Measurements from ENCODE around the gene FAM193B. TPM values are rescaled to one million over a fixed set of nuclear protein-coding genes. Genes with fewer than 3 reads are reported as not detected.

FAM193B gene
- total and polyA plus RNA-seq, 9 of the 15 experiments (the other 6 are each of a cell fraction or from before 2014, with no cell fraction given): 4.4 to 76.4 (median 37.3) TPM

DNA sequence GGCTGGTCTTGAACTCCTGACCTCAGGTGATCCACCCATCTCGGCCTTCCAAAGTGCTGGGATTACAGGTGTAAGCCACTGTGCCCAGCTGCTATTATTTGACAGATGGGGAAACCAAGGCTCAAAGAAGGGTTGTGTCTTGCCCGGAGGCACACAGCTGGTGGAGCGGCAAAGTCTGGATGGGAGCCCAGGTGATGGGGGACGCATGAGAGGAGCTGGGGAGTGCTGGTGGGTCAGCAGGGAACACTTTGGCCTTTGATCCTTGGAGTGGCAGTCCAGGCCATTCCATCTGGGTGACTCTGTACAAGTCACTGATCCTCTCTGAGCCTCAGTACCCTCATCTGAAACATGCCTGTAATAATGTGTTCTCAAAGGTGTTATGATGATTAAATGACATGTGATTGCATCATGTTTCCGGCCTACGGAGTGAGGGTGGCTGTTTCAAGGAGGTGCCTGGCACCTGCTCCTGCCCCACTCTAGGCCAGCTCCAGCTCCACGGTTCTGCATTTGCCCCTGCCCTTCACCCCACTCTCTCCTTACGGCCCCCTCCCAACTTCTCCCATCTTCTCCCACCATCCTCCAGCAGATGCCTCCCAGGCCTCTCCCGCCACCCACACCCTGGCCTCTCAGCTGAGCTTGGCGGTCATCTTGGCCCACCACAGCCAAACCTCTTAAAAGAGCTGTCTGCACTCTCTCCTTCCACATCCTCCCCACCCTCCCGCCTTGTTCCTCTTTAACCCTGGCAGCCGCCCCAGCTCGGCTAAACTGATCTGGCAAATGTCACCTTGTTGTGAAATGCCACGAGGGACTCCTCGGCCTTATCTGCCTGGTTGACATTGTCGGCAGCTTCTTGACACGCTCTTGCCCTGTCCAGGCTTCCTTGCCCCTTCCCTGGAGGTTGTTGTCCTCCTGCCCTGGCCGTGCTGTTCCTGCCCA is 75.4 kb downstream of the FAM193B start (continued):
- TF ChIP-seq, protein P1, sequence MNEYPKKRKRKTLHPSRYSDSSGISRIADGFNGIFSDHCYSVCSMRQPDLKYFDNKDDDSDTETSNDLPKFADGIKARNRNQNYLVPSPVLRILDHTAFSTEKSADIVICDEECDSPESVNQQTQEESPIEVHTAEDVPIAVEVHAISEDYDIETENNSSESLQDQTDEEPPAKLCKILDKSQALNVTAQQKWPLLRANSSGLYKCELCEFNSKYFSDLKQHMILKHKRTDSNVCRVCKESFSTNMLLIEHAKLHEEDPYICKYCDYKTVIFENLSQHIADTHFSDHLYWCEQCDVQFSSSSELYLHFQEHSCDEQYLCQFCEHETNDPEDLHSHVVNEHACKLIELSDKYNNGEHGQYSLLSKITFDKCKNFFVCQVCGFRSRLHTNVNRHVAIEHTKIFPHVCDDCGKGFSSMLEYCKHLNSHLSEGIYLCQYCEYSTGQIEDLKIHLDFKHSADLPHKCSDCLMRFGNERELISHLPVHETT (CRISPR knock-in tag; conservative IDR thresholded peaks at IDR 0.05 in 1 of 2, IDR thresholded peaks at IDR 0.05 in 1 of 2): 0 out of 4 replicates have a peak, but pooled peaks of 1 of the 2 experiments have one; percentile 27
- TF ChIP-seq, protein P2, sequence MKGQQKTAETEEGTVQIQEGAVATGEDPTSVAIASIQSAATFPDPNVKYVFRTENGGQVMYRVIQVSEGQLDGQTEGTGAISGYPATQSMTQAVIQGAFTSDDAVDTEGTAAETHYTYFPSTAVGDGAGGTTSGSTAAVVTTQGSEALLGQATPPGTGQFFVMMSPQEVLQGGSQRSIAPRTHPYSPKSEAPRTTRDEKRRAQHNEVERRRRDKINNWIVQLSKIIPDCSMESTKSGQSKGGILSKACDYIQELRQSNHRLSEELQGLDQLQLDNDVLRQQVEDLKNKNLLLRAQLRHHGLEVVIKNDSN (CRISPR knock-in tag; IDR thresholded peaks at IDR 0.05): no peak
- TF ChIP-seq SIN3A (IDR thresholded peaks at IDR 0.05; ENCODE audit: borderline replicate concordance in 2 of 2, control insufficient read depth in 1 of 2, low read depth in 2 of 2, low read length in 2 of 2) (peak in 1 of 2 experiments; percentile 16; a peak in 1 of 4 replicates), ZNF699 (CRISPR knock-in tag; IDR thresholded peaks at IDR 0.05; ENCODE audit: insufficient replicate concordance) (no peak), CCNT2 (IDR thresholded peaks at IDR 0.05; ENCODE audit: borderline replicate concordance, extremely low read depth, insufficient read length, low read depth, low read length) (no peak), HNRNPUL1 (IDR thresholded peaks at IDR 0.05; ENCODE audit: low read length) (no peak), POLR2AphosphoS5 (IDR thresholded peaks at IDR 0.05; ENCODE audit: control insufficient read depth, insufficient read depth, low read depth, low read length) (0 out of 2 replicates have a peak, but pooled peaks have one; percentile 39), TAF15 (IDR thresholded peaks at IDR 0.05; ENCODE audit: low read depth, low read length) (no peak), WHSC1 (IDR thresholded peaks at IDR 0.05; ENCODE audit: low read length) (no peak), ZNF57 (CRISPR knock-in tag; IDR thresholded peaks at IDR 0.05) (no peak), LEF1 (IDR thresholded peaks at IDR 0.05) (no peak), ZNF263 (CRISPR knock-in tag; IDR thresholded peaks at IDR 0.05; ENCODE audit: borderline replicate concordance) (no peak)
- TF ChIP-seq, protein P3, sequence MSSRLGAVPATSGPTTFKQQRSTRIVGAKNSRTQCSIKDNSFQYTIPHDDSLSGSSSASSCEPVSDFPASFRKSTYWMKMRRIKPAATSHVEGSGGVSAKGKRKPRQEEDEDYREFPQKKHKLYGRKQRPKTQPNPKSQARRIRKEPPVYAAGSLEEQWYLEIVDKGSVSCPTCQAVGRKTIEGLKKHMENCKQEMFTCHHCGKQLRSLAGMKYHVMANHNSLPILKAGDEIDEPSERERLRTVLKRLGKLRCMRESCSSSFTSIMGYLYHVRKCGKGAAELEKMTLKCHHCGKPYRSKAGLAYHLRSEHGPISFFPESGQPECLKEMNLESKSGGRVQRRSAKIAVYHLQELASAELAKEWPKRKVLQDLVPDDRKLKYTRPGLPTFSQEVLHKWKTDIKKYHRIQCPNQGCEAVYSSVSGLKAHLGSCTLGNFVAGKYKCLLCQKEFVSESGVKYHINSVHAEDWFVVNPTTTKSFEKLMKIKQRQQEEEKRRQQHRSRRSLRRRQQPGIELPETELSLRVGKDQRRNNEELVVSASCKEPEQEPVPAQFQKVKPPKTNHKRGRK (tag; IDR thresholded peaks at IDR 0.05): no peak
- TF ChIP-seq, protein P4, sequence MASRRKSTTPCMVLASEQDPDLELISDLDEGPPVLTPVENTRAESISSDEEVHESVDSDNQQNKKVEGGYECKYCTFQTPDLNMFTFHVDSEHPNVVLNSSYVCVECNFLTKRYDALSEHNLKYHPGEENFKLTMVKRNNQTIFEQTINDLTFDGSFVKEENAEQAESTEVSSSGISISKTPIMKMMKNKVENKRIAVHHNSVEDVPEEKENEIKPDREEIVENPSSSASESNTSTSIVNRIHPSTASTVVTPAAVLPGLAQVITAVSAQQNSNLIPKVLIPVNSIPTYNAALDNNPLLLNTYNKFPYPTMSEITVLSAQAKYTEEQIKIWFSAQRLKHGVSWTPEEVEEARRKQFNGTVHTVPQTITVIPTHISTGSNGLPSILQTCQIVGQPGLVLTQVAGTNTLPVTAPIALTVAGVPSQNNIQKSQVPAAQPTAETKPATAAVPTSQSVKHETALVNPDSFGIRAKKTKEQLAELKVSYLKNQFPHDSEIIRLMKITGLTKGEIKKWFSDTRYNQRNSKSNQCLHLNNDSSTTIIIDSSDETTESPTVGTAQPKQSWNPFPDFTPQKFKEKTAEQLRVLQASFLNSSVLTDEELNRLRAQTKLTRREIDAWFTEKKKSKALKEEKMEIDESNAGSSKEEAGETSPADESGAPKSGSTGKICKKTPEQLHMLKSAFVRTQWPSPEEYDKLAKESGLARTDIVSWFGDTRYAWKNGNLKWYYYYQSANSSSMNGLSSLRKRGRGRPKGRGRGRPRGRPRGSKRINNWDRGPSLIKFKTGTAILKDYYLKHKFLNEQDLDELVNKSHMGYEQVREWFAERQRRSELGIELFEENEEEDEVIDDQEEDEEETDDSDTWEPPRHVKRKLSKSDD (conservative IDR thresholded peaks at IDR 0.05; ENCODE audit: low read length): no peak
- TF ChIP-seq, protein P5, sequence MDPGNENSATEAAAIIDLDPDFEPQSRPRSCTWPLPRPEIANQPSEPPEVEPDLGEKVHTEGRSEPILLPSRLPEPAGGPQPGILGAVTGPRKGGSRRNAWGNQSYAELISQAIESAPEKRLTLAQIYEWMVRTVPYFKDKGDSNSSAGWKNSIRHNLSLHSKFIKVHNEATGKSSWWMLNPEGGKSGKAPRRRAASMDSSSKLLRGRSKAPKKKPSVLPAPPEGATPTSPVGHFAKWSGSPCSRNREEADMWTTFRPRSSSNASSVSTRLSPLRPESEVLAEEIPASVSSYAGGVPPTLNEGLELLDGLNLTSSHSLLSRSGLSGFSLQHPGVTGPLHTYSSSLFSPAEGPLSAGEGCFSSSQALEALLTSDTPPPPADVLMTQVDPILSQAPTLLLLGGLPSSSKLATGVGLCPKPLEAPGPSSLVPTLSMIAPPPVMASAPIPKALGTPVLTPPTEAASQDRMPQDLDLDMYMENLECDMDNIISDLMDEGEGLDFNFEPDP (CRISPR knock-in tag; IDR thresholded peaks at IDR 0.05): no peak
- TF ChIP-seq, protein P6, sequence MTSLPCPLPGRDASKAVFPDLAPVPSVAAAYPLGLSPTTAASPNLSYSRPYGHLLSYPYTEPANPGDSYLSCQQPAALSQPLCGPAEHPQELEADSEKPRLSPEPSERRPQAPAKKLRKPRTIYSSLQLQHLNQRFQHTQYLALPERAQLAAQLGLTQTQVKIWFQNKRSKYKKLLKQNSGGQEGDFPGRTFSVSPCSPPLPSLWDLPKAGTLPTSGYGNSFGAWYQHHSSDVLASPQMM (CRISPR knock-in tag; IDR thresholded peaks at IDR 0.05): no peak

All from K562 (cell line).